Mesenchymal stem cell (in vitro differentiated cells and primary cell): ENCODE measurements around the gene ACAA1.

ENCODE experiments used
- DNase-seq: peaks from one replicate; pipeline ENCODE4 v3.0.0-alpha.2; 2013
- H2AFZ ChIP-seq: one replicate; pipeline ENCODE4 v1.6.1; 2013; ENCODE audit warnings: low read depth, mild to moderate bottlenecking, control low read depth, inconsistent platforms, low read length, moderate library complexity
- H2AK5ac ChIP-seq: 2 replicates; pipeline ENCODE4 v1.6.1; 2013; ENCODE audit warnings: low read length, moderate library complexity, mild to moderate bottlenecking, inconsistent platforms; ENCODE audit not compliant: severe bottlenecking
- H2BK120ac ChIP-seq: one replicate; pipeline ENCODE4 v1.6.1; 2013; ENCODE audit warnings: low read depth, mild to moderate bottlenecking, inconsistent platforms, low read length, moderate library complexity
- H2BK12ac ChIP-seq, 2 experiments: one replicate each; pipeline ENCODE4 v1.6.1; 2013; ENCODE audit warnings: inconsistent platforms in 2 of 2, low read length in 2 of 2, mild to moderate bottlenecking in 2 of 2, moderate library complexity in 2 of 2, control low read depth in 1 of 2
- H2BK15ac ChIP-seq: one replicate; pipeline ENCODE4 v1.6.1; 2013; ENCODE audit warnings: mild to moderate bottlenecking, low read depth, inconsistent platforms; ENCODE audit not compliant: poor library complexity, severe bottlenecking
- H2BK5ac ChIP-seq: 2 replicates; pipeline ENCODE4 v1.6.1; 2013; ENCODE audit warnings: low read depth, mild to moderate bottlenecking, low read length, control low read depth, inconsistent platforms; ENCODE audit not compliant: poor library complexity, severe bottlenecking
- H3K14ac ChIP-seq, 2 experiments: one replicate each; pipeline ENCODE4 v1.6.1; 2013; ENCODE audit warnings: inconsistent platforms in 2 of 2, low read length in 2 of 2, control low read depth in 1 of 2, mild to moderate bottlenecking in 1 of 2, moderate library complexity in 1 of 2
- H3K18ac ChIP-seq, 2 experiments: one replicate each; pipeline ENCODE4 v1.6.1; 2013; ENCODE audit warnings: inconsistent platforms in 2 of 2, low read length in 2 of 2, control low read depth in 1 of 2, low read depth in 1 of 2, mild to moderate bottlenecking in 1 of 2
- H3K23ac ChIP-seq, 2 experiments: one replicate each; pipeline ENCODE4 v1.6.1; 2013; ENCODE audit warnings: inconsistent platforms in 2 of 2, low read length in 2 of 2, mild to moderate bottlenecking in 2 of 2, moderate library complexity in 2 of 2, control low read depth in 1 of 2
- H3K27ac ChIP-seq: 2 replicates; pipeline ENCODE4 v1.5.1; 2013; ENCODE audit warnings: mild to moderate bottlenecking, moderate library complexity, low read length, control low read depth, inconsistent platforms; ENCODE audit not compliant: poor library complexity, severe bottlenecking
- H3K27me3 ChIP-seq, 2 experiments: 2 replicates each; pipeline versions ENCODE4 v1.6.1 to v1.7.0; 2013; ENCODE audit warnings: low read length in 2 of 2, mild to moderate bottlenecking in 2 of 2, moderate library complexity in 2 of 2, control low read depth in 1 of 2, inconsistent platforms in 1 of 2; ENCODE audit not compliant: control insufficient read depth in 1 of 2, insufficient read depth in 1 of 2
- H3K36me3 ChIP-seq, 2 experiments: 2 replicates each; pipeline versions ENCODE4 v1.6.1 to v1.7.0; 2013; ENCODE audit warnings: low read length in 2 of 2, control low read depth in 1 of 2, inconsistent platforms in 1 of 2, low read depth in 1 of 2, mild to moderate bottlenecking in 1 of 2; ENCODE audit not compliant: insufficient read depth in 2 of 2, control insufficient read depth in 1 of 2
- H3K4ac ChIP-seq, 2 experiments: one replicate each; pipeline ENCODE4 v1.6.1; 2013; ENCODE audit warnings: inconsistent platforms in 2 of 2, low read length in 2 of 2, mild to moderate bottlenecking in 2 of 2, moderate library complexity in 2 of 2, control low read depth in 1 of 2, low read depth in 1 of 2
- H3K4me1 ChIP-seq: 2 replicates; pipeline ENCODE4 v1.6.1; 2013; ENCODE audit warnings: low read depth, low read length, control low read depth; ENCODE audit not compliant: control insufficient read depth, insufficient read depth
- H3K4me2 ChIP-seq: 2 replicates; pipeline ENCODE4 v1.6.1; 2013; ENCODE audit warnings: low read length, mild to moderate bottlenecking, inconsistent platforms; ENCODE audit not compliant: poor library complexity, severe bottlenecking
- H3K4me3 ChIP-seq, 2 experiments: 2 replicates each; pipeline versions ENCODE4 v1.5.1 to v1.7.0; 2013; ENCODE audit warnings: low read length in 2 of 2, mild to moderate bottlenecking in 2 of 2, control low read depth in 1 of 2, low read depth in 1 of 2; ENCODE audit not compliant: insufficient read depth in 1 of 2
- H3K79me1 ChIP-seq: replicated peaks from 2 replicates; pipeline ENCODE4 v1.6.1; 2013; ENCODE audit warnings: mild to moderate bottlenecking, control low read depth, low read length, inconsistent platforms; ENCODE audit not compliant: poor library complexity, severe bottlenecking
- H3K9ac ChIP-seq: 2 replicates; pipeline ENCODE4 v1.7.0; 2013; ENCODE audit warnings: mild to moderate bottlenecking, low read length, moderate library complexity
- H3K9me3 ChIP-seq: 2 replicates; pipeline ENCODE4 v1.7.0; 2013; ENCODE audit warnings: mild to moderate bottlenecking, low read length; ENCODE audit not compliant: control insufficient read depth
- H4K8ac ChIP-seq: one replicate; pipeline ENCODE4 v1.6.1; 2013; ENCODE audit warnings: inconsistent platforms, mild to moderate bottlenecking, low read length, moderate library complexity
- H4K91ac ChIP-seq: one replicate; pipeline ENCODE4 v1.6.1; 2013; ENCODE audit warnings: mild to moderate bottlenecking, low read length, inconsistent platforms
- WGBS: methylation state at CpG from one replicate; pipeline ENCODE4 v1.1.7; 2013; ENCODE audit warnings: mixed read lengths; 5-methylcytosine and 5-hydroxymethylcytosine counted together

Gene ACAA1

DNA sequence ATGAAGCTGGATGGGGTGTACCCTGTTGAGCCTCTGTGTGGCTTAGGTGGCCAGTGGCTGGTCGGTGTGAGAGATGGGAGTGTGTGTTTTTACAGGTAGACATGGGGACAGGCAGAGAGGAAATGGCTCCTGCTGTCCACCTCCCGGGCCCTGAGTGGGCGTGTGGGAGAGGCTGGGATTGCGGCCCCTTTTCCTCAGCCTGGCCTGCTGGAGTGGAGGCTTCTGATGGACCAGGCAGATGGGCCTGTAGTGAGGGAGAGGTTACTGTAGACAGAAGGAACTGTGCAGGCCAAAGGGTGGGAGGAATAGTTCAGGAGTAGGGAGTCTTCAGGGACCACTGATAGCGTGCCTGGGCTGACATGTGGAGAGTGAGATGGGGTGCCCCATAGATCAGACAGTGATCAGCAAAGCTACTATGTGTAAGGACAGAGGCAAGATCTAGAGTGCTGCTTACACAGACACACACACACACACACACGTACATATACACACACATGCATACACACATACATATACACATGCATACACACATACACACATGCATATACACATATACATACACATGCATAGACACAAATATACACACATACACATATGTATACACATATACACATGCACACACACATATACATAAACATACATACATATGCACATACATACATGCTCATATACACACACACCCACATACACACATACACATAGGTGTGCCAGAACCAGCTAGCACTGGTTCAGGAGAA lies 26.4 kb downstream of the ACAA1 start:
- H2BK5ac ChIP-seq, result no peak overlapping the region
- H2BK120ac ChIP-seq, result no peak overlapping the region
- H3K18ac ChIP-seq, result no peak overlapping the region
- no peaks in the 10 kb centered on the region for H3K79me1 ChIP-seq
- H3K9ac ChIP-seq, result no peak overlapping the region
- H4K8ac ChIP-seq, result no peak overlapping the region
- no peak overlapping the region for H3K4me3 ChIP-seq
- H3K4me1 ChIP-seq, result peaks cover 10% of the 10 kb centered on the region
- WGBS, result 86% methylated on average over 6 of the region's 6 CpGs
- no peak overlapping the region for H3K14ac ChIP-seq
- H2BK15ac ChIP-seq, result no peak overlapping the region
- no peak overlapping the region for H3K4ac ChIP-seq
- H3K27ac ChIP-seq, result no peak overlapping the region
- no peak overlapping the region for H3K23ac ChIP-seq
- no peak overlapping the region for H2AFZ ChIP-seq
- H3K9me3 ChIP-seq, result peaks cover 8% of the 10 kb centered on the region
- H4K91ac ChIP-seq, result no peak overlapping the region
- no peak overlapping the region for H2BK12ac ChIP-seq
- no peak overlapping the region for H2AK5ac ChIP-seq
- no peak overlapping the region for H3K4me2 ChIP-seq
- peaks cover 3 to 17% of the 10 kb centered on the region in 2 experiments for H3K27me3 ChIP-seq
- H3K36me3 ChIP-seq, result no peaks in the 10 kb centered on the region
- DNase-seq, result no peak

DNA sequence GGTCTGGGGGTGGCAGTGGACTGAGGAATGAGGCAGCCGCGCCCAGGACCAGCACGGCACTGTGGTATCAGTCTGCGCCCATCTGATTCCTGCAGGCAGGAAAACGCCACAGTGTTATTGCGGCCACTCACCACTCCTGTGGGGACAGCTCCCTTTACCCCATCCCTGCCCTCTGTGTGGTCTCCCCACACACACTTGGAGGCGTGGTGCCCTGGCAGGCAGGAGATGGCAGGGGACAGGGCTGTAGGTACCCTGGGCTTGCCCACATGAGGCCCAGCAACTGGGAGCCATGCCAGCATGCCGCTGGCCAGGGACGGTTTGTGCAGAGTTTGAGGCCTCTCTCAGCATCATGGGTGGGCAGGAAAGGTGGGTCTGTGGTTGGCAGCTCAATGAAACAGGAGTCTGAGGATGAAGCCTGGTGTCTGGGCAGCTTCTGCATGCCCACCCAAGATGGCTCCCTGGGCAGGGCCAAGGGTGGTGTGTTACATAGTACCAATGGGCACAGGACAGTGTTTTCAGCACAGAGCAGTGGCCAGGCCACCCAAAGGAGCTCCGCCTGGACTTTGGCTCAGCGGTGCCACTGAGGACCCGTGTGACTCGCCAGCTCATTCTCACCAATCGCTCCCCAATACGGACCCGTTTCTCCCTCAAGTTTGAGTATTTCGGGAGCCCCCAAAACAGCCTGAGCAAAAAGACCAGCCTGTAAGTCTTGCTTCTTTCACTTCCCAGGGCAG lies 27.2 kb downstream of the ACAA1 start:
- DNase-seq, result no peak
- no peak overlapping the region for H3K27ac ChIP-seq
- peaks cover 0 to 10% of the 10 kb centered on the region in 2 experiments for H3K27me3 ChIP-seq
- H3K79me1 ChIP-seq, result no peaks in the 10 kb centered on the region
- H2BK15ac ChIP-seq, result no peak overlapping the region
- peaks cover 3% of the 10 kb centered on the region for H3K4me1 ChIP-seq
- H4K8ac ChIP-seq, result no peak overlapping the region
- no peak overlapping the region for H2AFZ ChIP-seq
- WGBS, result 94% methylated on average over 17 of the region's 17 CpGs
- H3K18ac ChIP-seq, result no peak overlapping the region
- peaks cover 14% of the 10 kb centered on the region for H3K9me3 ChIP-seq
- no peak overlapping the region for H3K23ac ChIP-seq
- H3K4me3 ChIP-seq, result no peak overlapping the region
- H2BK5ac ChIP-seq, result no peak overlapping the region
- H3K36me3 ChIP-seq, result no peaks in the 10 kb centered on the region
- peak overlapping the region in 1 of 2 experiments; percentile 13 for H3K14ac ChIP-seq
- H3K4ac ChIP-seq, result no peak overlapping the region
- no peak overlapping the region for H4K91ac ChIP-seq
- no peak overlapping the region for H3K9ac ChIP-seq
- H3K4me2 ChIP-seq, result no peak overlapping the region
- H2BK12ac ChIP-seq, result no peak overlapping the region
- no peak overlapping the region for H2BK120ac ChIP-seq
- H2AK5ac ChIP-seq, result no peak overlapping the region

DNA sequence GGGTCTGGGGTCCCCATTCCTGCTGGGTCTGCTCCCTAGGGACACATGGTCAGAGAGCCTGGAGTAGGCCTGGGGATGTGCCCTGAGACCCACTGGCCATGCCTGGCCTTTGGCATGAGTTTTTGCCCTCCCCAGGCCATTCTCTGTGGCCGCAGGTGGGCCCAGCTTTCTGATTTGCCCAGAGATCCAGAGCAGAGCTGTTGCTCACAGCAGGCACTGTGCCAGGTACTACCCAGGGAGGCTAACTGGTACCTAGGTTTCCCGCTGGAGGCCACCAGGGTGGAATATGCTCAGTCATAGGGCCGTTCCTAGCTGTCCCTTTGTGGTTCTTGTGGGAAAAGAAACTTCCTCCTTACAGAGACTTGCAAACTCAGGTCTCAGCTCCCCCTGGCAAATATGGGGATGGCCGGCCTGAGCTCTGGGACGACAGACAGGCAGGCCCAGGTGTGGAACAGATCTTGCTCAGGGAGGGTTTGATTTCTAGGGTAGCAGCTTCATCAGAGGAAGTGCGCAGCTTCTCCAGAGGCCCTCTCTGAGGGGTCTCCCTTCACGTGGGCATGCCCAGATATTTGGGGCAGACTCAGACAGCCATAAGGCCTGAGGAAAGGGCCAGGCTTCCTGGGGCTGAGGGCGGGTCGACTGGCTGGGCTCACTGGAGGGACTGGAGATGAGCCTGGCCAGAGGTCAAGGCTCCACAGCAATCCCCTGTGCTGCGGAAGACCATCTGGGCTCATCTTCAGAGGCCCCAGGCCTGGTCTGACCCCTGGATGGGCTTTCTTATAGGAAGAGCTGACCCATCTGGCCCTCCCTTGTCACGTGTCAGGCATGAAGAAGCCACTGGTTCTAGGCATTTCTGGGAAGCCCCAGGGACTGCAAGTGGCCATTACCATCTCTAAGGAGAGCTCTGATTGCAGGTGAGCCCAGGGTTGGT lies 28.0 kb downstream of the ACAA1 start:
- Histone ChIP-seq H3K9ac (no peak overlapping the region), H2AFZ (no peak overlapping the region), H3K14ac (no peak overlapping the region), H3K4me1 (no peaks in the 10 kb centered on the region), H3K23ac (peak overlapping the region in 1 of 2 experiments; percentile 64), H3K4ac (no peak overlapping the region), H3K27ac (no peak overlapping the region), H3K9me3 (peaks cover 16% of the 10 kb centered on the region), H3K27me3 (peaks cover 0 to 7% of the 10 kb centered on the region in 2 experiments), H2BK120ac (no peak overlapping the region), H3K4me3 (no peak overlapping the region), H2BK12ac (no peak overlapping the region), H2AK5ac (no peak overlapping the region), H3K18ac (no peak overlapping the region), H4K8ac (no peak overlapping the region), H3K79me1 (no peaks in the 10 kb centered on the region), H2BK15ac (no peak overlapping the region), H4K91ac (no peak overlapping the region), H3K36me3 (no peaks in the 10 kb centered on the region), H2BK5ac (no peak overlapping the region), H3K4me2 (no peak overlapping the region)
- WGBS, result 87% methylated on average over 10 of the region's 11 CpGs
- no peak for DNase-seq
